Karpas-422 (cell line): ENCODE measurements around the gene TNFRSF19. TPM values are rescaled to one million over a fixed set of nuclear protein-coding genes. Genes with fewer than 3 reads are reported as not detected.

ENCODE experiments used
- DNase-seq: peaks from one replicate; pipeline ENCODE4 v3.0.0-alpha.2; 2015
- H2AFZ ChIP-seq: fragments of 200-600 bp; sonication (generic); 2 replicates; pipeline ENCODE4 v1.6.1; 2014; ENCODE audit warnings: antibody characterized with exemption, low read length, mixed read lengths
- H3K27ac ChIP-seq: fragments of 200-600 bp; sonication (generic); 2 replicates; pipeline ENCODE4 v1.5.1; 2014; ENCODE audit warnings: mild to moderate bottlenecking, low read length, moderate library complexity
- H3K27me3 ChIP-seq: fragments of 200-600 bp; sonication (generic); 2 replicates; pipeline ENCODE4 v1.6.1; 2014; ENCODE audit warnings: low read length, mixed read lengths
- H3K36me3 ChIP-seq: fragments of 200-600 bp; sonication (generic); 2 replicates; pipeline ENCODE4 v1.6.1; 2014; ENCODE audit warnings: low read length, mixed read lengths; ENCODE audit not compliant: insufficient read depth
- H3K4me1 ChIP-seq: fragments of 200-600 bp; sonication (generic); 2 replicates; pipeline ENCODE4 v1.6.1; 2014; ENCODE audit warnings: mild to moderate bottlenecking, low read length, mixed read lengths
- H3K4me2 ChIP-seq: fragments of 200-600 bp; sonication (generic); 2 replicates; pipeline ENCODE4 v1.6.1; 2014; ENCODE audit warnings: low read length, low read depth, mild to moderate bottlenecking; ENCODE audit not compliant: poor library complexity, severe bottlenecking
- H3K4me3 ChIP-seq: fragments of 200-600 bp; sonication (generic); 2 replicates; pipeline ENCODE4 v1.5.1; 2014; ENCODE audit warnings: mild to moderate bottlenecking, antibody characterized with exemption, low read length, mixed read lengths
- H3K79me2 ChIP-seq: fragments of 200-600 bp; sonication (generic); 2 replicates; pipeline ENCODE4 v1.6.1; 2014; ENCODE audit warnings: mild to moderate bottlenecking, low read length, mixed read lengths
- H3K9ac ChIP-seq: fragments of 200-600 bp; sonication (generic); 2 replicates; pipeline ENCODE4 v1.6.0; 2014; ENCODE audit warnings: low read length
- H3K9me2 ChIP-seq: fragments of 200-600 bp; sonication (generic), shearing (Covaris generic); replicated peaks from 2 replicates; pipeline ENCODE4 v1.6.0; 2014; ENCODE audit warnings: mild to moderate bottlenecking, low read length, moderate library complexity; ENCODE audit not compliant: insufficient read depth
- H3K9me3 ChIP-seq: fragments of 300-700, 200-600 bp; sonication (generic); 2 replicates; pipeline ENCODE4 v1.6.1; 2014; ENCODE audit warnings: low read length, mixed read lengths
- H4K20me1 ChIP-seq: fragments of 200-600 bp; sonication (generic); 2 replicates; pipeline ENCODE4 v1.6.1; 2014; ENCODE audit warnings: mild to moderate bottlenecking, antibody characterized with exemption, low read length, low read depth; ENCODE audit not compliant: insufficient read depth
- total RNA-seq: library from RNA; depleted of rRNA; stranded (reverse); fragments of >200 nt; shearing (Covaris generic); gene quantifications from 2 replicates; pipeline ENCODE4 v1.2.3, GENCODE V29; 2014; ENCODE audit warnings: low replicate concordance

The TNFRSF19 gene
- total RNA-seq, 1 experiment from 2014 or later, result not detected

DNA sequence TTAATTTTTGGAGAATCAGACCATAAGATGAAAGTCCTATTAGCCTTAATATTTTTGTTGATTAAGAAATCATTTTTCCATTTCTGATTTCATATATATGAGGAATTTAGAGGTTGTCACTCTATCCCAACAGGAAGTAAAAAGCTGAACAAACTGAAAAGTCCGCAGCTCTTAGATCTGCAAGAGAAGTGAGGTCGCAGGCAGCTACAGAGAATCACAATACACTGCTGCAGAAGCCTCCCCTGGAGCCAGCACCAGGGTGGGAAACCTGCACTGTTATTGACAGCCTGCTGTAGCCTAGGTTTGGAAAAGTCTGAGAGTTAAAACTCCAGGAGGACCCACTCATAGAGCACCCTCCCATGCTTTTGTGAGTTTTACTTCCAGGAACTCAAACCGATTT, 29.9 kb downstream of the TNFRSF19 start:
- H3K9ac ChIP-seq, result no peak overlapping the region
- H3K9me2 ChIP-seq, result no peaks in the 10 kb centered on the region
- no peaks in the 10 kb centered on the region for H3K9me3 ChIP-seq
- H2AFZ ChIP-seq, result no peak overlapping the region
- H3K4me3 ChIP-seq, result no peak overlapping the region
- no peaks in the 10 kb centered on the region for H3K79me2 ChIP-seq
- H3K4me1 ChIP-seq, result peaks cover 3% of the 10 kb centered on the region; the same call in 1 of the 2 replicates
- H3K4me2 ChIP-seq, result no peak overlapping the region
- no peak for DNase-seq
- H4K20me1 ChIP-seq, result no peaks in the 10 kb centered on the region
- H3K36me3 ChIP-seq, result no peaks in the 10 kb centered on the region
- no peak overlapping the region for H3K27ac ChIP-seq
- no peaks in the 10 kb centered on the region for H3K27me3 ChIP-seq

DNA sequence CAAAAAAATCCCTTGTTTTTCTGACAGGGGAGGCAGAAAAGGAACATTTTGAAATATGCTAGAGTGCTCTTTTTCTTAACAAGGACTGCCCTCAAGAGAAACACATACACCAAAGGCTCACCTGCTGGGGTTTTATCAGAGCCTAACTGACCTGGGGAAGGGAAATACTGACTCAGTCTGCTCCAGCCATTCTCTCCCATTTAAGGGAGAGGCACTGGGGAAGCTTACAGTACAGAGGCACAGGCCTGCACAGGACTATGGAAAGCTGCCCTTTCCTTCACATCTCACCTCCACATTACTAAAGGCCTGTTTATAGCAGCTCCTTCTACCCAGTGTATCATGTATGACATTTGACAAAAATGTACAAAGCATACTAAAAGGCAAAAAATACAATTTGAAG, 30.3 kb downstream of the TNFRSF19 start:
- no peaks in the 10 kb centered on the region for H4K20me1 ChIP-seq
- peaks cover 3% of the 10 kb centered on the region; the same call in 1 of the 2 replicates for H3K4me1 ChIP-seq
- no peaks in the 10 kb centered on the region for H3K79me2 ChIP-seq
- H2AFZ ChIP-seq, result no peak overlapping the region
- no peak overlapping the region for H3K9ac ChIP-seq
- no peak overlapping the region for H3K27ac ChIP-seq
- no peaks in the 10 kb centered on the region for H3K36me3 ChIP-seq
- no peaks in the 10 kb centered on the region for H3K27me3 ChIP-seq
- no peak overlapping the region for H3K4me2 ChIP-seq
- H3K9me3 ChIP-seq, result no peaks in the 10 kb centered on the region
- no peak for DNase-seq
- H3K4me3 ChIP-seq, result no peak overlapping the region
- no peaks in the 10 kb centered on the region for H3K9me2 ChIP-seq

DNA sequence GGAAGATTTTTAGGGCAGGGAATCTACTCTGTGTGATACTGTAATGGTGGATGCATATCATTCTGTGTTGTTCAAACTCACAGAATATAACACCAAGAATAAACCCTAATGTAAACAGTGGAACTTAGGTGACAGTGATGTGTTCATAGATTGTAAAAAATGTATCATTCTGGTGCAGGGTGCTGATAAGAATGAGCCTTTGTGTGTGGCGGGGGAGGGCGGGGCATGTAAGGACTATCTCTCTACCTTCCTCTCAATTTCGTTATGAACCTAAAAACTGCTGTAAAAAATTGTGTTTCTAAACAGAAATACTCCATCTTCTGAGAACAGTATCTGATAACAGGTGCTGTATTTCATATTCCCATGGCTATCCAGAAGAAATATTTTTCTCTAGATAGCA, 35.6 kb downstream of the TNFRSF19 start:
- no peaks in the 10 kb centered on the region for H3K36me3 ChIP-seq

DNA sequence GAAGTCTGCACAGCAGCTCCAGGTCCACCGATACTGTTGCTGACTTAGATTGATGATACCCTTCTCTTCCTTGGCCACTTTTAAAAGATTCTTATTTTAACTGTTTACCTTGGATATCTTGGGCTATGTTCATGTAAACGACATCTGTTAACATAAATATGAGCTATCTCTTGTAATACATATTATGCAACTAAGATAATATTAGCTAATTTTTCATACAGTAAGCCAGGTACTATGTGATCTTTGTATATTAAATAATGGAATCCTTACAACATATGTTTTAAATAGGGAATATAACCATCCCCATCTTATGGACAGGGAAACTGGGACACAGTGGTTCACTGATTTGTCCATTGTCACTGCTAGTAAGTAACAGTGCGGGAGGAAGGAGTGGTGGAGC, 37.9 kb downstream of the TNFRSF19 start:
- no peaks in the 10 kb centered on the region for H3K79me2 ChIP-seq
- no peak overlapping the region for H3K9ac ChIP-seq
- H3K4me3 ChIP-seq, result no peak overlapping the region
- H3K9me3 ChIP-seq, result no peaks in the 10 kb centered on the region
- H3K9me2 ChIP-seq, result no peaks in the 10 kb centered on the region
- no peak for DNase-seq
- no peaks in the 10 kb centered on the region; the same call in 1 of the 2 replicates for H3K27me3 ChIP-seq
- H4K20me1 ChIP-seq, result no peaks in the 10 kb centered on the region
- H3K4me2 ChIP-seq, result no peak overlapping the region
- H3K4me1 ChIP-seq, result peaks cover 13% of the 10 kb centered on the region
- no peak overlapping the region for H3K27ac ChIP-seq
- H2AFZ ChIP-seq, result no peak overlapping the region
- no peaks in the 10 kb centered on the region for H3K36me3 ChIP-seq

More for the DNA sequence above, 35.6 kb downstream of the TNFRSF19 start:
- Histone ChIP-seq H3K4me2 (no peak overlapping the region), H3K4me1 (peaks cover 13% of the 10 kb centered on the region), H3K9me3 (no peaks in the 10 kb centered on the region), H4K20me1 (no peaks in the 10 kb centered on the region), H2AFZ (no peak overlapping the region), H3K27ac (no peak overlapping the region), H3K79me2 (no peaks in the 10 kb centered on the region), H3K27me3 (no peaks in the 10 kb centered on the region), H3K9ac (no peak overlapping the region), H3K4me3 (no peak overlapping the region), H3K9me2 (no peaks in the 10 kb centered on the region)
- DNase-seq, result no peak

DNA sequence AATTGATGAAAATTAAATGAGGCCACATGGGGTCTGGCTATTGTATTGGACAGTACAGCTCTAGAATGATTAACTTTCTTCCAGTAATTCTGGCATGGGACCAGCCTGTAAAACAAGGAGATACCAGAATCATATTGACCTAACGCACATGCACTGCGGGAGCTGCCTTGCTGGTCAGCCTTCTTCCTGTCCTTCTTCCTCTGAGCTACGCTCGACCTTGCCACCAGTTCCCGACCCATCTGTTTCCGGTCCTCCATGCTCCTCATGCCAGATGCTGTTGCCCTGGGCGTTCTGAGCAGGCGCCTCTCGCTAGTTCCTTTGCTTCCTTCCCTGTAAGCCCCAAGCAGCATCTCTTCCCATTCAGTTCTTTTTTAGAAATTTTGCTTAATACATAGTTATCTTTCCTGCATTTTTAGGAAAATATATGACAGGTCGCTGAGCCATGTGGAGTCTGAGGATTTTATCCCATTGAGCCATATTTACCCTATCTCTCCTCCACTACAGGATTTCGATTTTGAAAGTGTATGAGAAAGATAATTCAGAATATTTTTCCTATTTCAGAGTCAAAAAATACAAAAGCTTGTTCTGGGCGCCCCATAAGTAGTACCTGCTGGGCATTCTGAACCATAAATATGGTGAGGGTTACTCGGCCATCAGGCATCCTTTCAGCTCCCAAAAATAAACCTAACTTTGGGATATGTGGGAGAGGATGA, 38.6 kb downstream of the TNFRSF19 start:
- peaks cover 13% of the 10 kb centered on the region for H3K4me1 ChIP-seq
- no peak overlapping the region for H3K9ac ChIP-seq
- no peak overlapping the region for H3K27ac ChIP-seq
- no peak overlapping the region for H2AFZ ChIP-seq
- no peaks in the 10 kb centered on the region for H3K79me2 ChIP-seq
- H4K20me1 ChIP-seq, result no peaks in the 10 kb centered on the region
- H3K36me3 ChIP-seq, result no peaks in the 10 kb centered on the region
- no peaks in the 10 kb centered on the region for H3K9me2 ChIP-seq
- H3K4me3 ChIP-seq, result no peak overlapping the region
- H3K27me3 ChIP-seq, result no peaks in the 10 kb centered on the region; the same call in 1 of the 2 replicates
- H3K4me2 ChIP-seq, result peak overlapping the region; percentile 33
- no peaks in the 10 kb centered on the region for H3K9me3 ChIP-seq
- no peak for DNase-seq

DNA sequence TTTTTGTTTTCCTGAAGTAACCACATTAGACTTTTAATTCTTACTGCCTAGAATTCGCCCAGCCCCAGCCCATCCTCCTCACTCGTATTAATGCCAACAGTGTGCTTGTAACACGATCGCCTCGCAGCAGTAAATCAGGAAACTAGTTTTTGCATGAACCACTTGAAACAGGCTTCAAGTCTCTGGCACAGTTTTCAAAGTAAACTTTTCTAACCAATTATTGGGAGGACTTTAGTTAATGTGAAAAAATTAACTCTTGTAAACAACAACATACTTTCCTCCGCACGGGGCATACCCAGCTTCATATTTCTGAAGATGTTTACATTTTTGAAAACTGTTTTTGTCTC, 39.2 kb downstream of the TNFRSF19 start:
- H3K4me1 ChIP-seq, result peaks cover 13% of the 10 kb centered on the region
- no peaks in the 10 kb centered on the region for H3K36me3 ChIP-seq
- H3K9me3 ChIP-seq, result no peaks in the 10 kb centered on the region
- no peaks in the 10 kb centered on the region for H3K79me2 ChIP-seq
- H3K27me3 ChIP-seq, result no peaks in the 10 kb centered on the region; the same call in 1 of the 2 replicates
- H3K9me2 ChIP-seq, result no peaks in the 10 kb centered on the region
- no peak for DNase-seq
- H3K27ac ChIP-seq, result no peak overlapping the region
- no peak overlapping the region for H3K9ac ChIP-seq
- H2AFZ ChIP-seq, result no peak overlapping the region
- peak overlapping the region; percentile 33 for H3K4me2 ChIP-seq
- no peak overlapping the region for H3K4me3 ChIP-seq
- no peaks in the 10 kb centered on the region for H4K20me1 ChIP-seq

DNA sequence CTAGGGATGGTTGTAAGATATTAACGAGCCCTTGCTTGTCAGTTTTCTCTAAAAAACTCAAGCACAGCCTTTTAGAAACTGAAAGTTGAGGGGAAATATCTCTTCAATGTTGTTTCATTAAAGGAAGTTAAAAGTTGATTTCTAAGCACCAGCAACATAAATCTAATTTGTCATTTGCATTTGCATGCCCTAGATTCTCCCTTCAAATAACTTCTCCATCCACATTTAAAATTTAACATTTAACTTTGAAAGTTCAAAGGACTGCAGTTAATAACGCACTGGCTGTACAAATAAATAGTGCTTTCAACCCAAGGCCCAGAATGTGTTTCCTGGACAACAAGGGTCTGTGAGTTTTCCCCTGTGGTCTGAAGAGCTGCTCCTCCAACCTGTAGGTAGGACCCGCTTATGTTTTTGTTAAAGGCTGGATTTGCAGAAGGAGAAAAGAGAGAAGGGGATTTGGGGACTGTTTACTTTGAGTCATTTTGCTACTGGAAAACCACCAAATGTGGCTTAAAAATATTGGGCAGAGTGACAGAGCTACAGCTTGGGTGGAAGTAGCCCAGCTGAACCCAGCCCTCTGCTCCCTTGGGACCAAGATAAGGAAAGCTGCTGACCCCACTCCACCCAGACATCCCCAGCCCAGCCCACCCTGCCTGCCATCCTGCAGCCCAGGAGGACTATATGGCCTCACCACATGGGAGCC, 39.8 kb downstream of the TNFRSF19 start:
- DNase-seq, result peak; percentile 27
- Histone ChIP-seq H3K9me2 (no peaks in the 10 kb centered on the region), H3K36me3 (no peaks in the 10 kb centered on the region), H3K27me3 (no peaks in the 10 kb centered on the region; the same call in 1 of the 2 replicates), H3K4me3 (no peak overlapping the region), H3K9ac (no peak overlapping the region), H3K79me2 (no peaks in the 10 kb centered on the region), H3K9me3 (no peaks in the 10 kb centered on the region), H3K4me1 (peaks cover 13% of the 10 kb centered on the region), H4K20me1 (no peaks in the 10 kb centered on the region), H2AFZ (no peak overlapping the region), H3K4me2 (peak overlapping the region; percentile 33), H3K27ac (no peak overlapping the region)

DNA sequence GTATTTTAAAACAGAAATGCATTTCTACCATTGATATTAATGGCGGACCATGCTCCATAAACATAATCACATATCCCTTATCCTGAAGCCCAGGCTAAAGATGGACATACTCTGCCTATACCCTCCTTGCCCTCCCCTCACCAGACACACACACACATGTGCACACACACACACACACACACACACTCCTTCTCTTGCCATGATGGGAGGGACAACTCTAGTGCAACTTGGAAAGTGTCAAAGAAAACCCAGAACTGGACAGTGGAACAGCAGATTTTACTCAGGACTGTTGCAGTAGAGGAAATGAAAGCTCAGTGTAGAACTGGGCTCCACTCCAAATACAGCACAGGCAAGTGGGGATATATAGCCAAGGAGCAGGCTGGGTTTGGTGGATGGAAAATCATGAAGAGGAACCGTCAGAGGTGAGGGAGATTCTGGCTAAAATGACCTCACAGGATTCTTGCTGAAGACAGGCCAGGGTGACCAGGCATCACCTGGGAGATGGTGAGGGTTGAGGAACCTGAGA, 40.8 kb downstream of the TNFRSF19 start:
- no peaks in the 10 kb centered on the region for H3K36me3 ChIP-seq
- H2AFZ ChIP-seq, result no peak overlapping the region
- H3K9me3 ChIP-seq, result no peaks in the 10 kb centered on the region
- DNase-seq, result peak; percentile 15
- no peaks in the 10 kb centered on the region; the same call in 1 of the 2 replicates for H3K27me3 ChIP-seq
- H3K4me1 ChIP-seq, result peaks cover 13% of the 10 kb centered on the region
- H3K27ac ChIP-seq, result no peak overlapping the region
- no peak overlapping the region for H3K9ac ChIP-seq
- no peaks in the 10 kb centered on the region for H4K20me1 ChIP-seq
- no peaks in the 10 kb centered on the region for H3K9me2 ChIP-seq
- no peaks in the 10 kb centered on the region for H3K79me2 ChIP-seq
- no peak overlapping the region for H3K4me2 ChIP-seq
- H3K4me3 ChIP-seq, result no peak overlapping the region
